Esophagus muscularis mucosa (tissue), 4 donors: Measurements from ENCODE around the gene RASAL2. TPM values are rescaled to one million over a fixed set of nuclear protein-coding genes. Genes with fewer than 3 reads are reported as not detected.
A peak's percentile ranks its signal among the peaks of the same experiment; 100 is the strongest.

ENCODE experiments used
- DNase-seq: peaks from one replicate; pipeline ENCODE4 v3.0.0-alpha.2; 2017; ENCODE audit errors: extremely low spot score
- H3K27ac ChIP-seq, 4 donors: fragments of 200-600 bp; sonication (generic); replicated peaks in 1 of 4; 1 replicate in 3 of 4; 2 replicates in 1 of 4; pipeline ENCODE4 v1.5.1; 2016 to 2019; ENCODE audit warnings: mild to moderate bottlenecking in 1 of 4
- H3K27me3 ChIP-seq, 4 donors: fragments of 200-600 bp; sonication (generic); one replicate each; pipeline versions ENCODE4 v1.5.1 to v1.6.0; 2016 to 2019
- H3K36me3 ChIP-seq, 4 donors: fragments of 200-600 bp; sonication (generic); one replicate each; pipeline ENCODE4 v1.5.1; 2016 to 2019
- H3K4me1 ChIP-seq, 4 donors: fragments of 200-600 bp; sonication (generic); one replicate each; pipeline ENCODE4 v1.5.1; 2016 to 2019
- H3K4me3 ChIP-seq, 4 donors: fragments of 200-600 bp; sonication (generic); 1 replicate in 2 of 4; 2 replicates in 2 of 4; pipeline ENCODE4 v1.5.1; 2016 to 2019; ENCODE audit warnings: mild to moderate bottlenecking in 4 of 4, moderate library complexity in 1 of 4
- H3K9me3 ChIP-seq, 4 donors: fragments of 200-600 bp; sonication (generic); 1 replicate in 3 of 4; 2 replicates in 1 of 4; pipeline ENCODE4 v1.5.1; 2016 to 2019
- EP300 ChIP-seq: sonication (generic); formaldehyde crosslinking; IDR thresholded peaks from one replicate; pipeline ENCODE4 v1.6.1; 2017; ENCODE audit warnings: antibody characterized with exemption
- POLR2A ChIP-seq: fragments of 450-650 bp; IDR thresholded peaks from one replicate; pipeline ENCODE4 v1.6.1; 2017; ENCODE audit warnings: antibody characterized with exemption, moderate library complexity, mild to moderate bottlenecking, low read depth
- POLR2AphosphoS5 ChIP-seq, 2 donors: sonication (generic); formaldehyde crosslinking; IDR thresholded peaks; one replicate each; pipeline ENCODE4 v1.6.1; 2017; ENCODE audit warnings: antibody characterized with exemption in 2 of 2
- WGBS: methylation state at CpG from one replicate; pipeline ENCODE4 v1.1.5; 2018; 5-methylcytosine and 5-hydroxymethylcytosine counted together
- intact Hi-C: fragments of 100-400 bp; cut with DNase I; formaldehyde crosslinking; loops from one replicate; pipeline ENCODE4 v1.15.1; 2023
- total RNA-seq, 4 donors: library from RNA; depleted of rRNA; stranded (reverse); fragments of >200 nt; gene quantifications; one replicate each; pipeline versions ENCODE4 v1.1.0 to v1.2.1, GENCODE V29; 2016
- TF ChIP-seq, protein P1 (sequence below), 3 experiments: fragments of 200-600 bp in 2 of 3; fragments of 450-650 bp in 1 of 3; sonication (generic) in 2 of 3; IDR thresholded peaks; one replicate each; pipeline ENCODE4 v1.5.1; 2017 to 2019; ENCODE audit warnings: antibody characterized with exemption in 3 of 3, mild to moderate bottlenecking in 2 of 3, moderate library complexity in 1 of 3

Gene RASAL2
- total RNA-seq, 4 donors from 2014 or later = 11.6 to 30.0 (median 22.3) TPM

DNA sequence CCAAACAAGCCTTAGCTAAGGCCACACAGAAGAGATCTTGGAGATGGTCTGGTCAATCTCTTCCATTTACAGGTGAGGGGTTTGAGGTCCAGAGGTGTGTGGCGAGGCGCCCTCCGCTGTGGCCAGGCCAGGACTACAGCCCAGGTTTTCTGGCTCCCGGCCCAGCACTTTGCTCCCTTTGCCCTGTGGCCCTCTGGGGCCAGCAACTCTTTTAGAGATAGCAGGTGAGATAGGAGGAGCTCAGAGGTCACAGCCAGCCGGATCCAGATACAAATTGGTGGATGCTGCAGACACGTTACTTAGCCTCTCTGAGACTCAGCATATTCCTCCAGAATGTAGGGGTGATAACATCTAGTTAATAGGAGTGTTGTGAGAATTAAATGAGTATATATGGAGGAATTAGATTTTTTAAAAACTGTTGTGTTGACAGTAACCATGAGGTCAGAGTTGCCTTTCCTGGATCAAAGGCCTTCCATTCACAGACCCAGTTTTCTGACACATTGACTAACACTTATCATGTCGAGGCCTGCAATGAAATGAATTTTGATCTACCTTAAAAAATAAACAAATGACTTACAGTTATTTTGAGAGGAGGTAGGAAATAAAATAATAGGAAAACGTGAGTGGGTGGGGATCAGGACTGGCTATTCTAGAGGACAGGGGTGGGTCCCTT, 435.6 kb downstream of the RASAL2 start:
- WGBS = 95% methylated on average over 7 of the region's 8 CpGs
- intact Hi-C loops = loop anchor here (5.0 kb wide), 1 partner anchor 473 kb away; no protein-coding TSS in a partner anchor
- Histone ChIP-seq H3K27ac (no peak overlapping the region), H3K27me3 (no peaks in the 10 kb centered on the region), H3K9me3 (no peaks in the 10 kb centered on the region), H3K4me3 (no peak overlapping the region), H3K4me1 (peaks cover 0 to 11% (median 7%) of the 10 kb centered on the region in 4 donors), H3K36me3 (no peaks in the 10 kb centered on the region)
- TF ChIP-seq POLR2AphosphoS5 (IDR thresholded peaks at IDR 0.05) = no peak
- TF ChIP-seq, protein P1, sequence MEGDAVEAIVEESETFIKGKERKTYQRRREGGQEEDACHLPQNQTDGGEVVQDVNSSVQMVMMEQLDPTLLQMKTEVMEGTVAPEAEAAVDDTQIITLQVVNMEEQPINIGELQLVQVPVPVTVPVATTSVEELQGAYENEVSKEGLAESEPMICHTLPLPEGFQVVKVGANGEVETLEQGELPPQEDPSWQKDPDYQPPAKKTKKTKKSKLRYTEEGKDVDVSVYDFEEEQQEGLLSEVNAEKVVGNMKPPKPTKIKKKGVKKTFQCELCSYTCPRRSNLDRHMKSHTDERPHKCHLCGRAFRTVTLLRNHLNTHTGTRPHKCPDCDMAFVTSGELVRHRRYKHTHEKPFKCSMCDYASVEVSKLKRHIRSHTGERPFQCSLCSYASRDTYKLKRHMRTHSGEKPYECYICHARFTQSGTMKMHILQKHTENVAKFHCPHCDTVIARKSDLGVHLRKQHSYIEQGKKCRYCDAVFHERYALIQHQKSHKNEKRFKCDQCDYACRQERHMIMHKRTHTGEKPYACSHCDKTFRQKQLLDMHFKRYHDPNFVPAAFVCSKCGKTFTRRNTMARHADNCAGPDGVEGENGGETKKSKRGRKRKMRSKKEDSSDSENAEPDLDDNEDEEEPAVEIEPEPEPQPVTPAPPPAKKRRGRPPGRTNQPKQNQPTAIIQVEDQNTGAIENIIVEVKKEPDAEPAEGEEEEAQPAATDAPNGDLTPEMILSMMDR (IDR thresholded peaks at IDR 0.05) = no peak
- TF ChIP-seq POLR2A = no peak
- TF ChIP-seq EP300 = no peak
- no peak for DNase-seq

DNA sequence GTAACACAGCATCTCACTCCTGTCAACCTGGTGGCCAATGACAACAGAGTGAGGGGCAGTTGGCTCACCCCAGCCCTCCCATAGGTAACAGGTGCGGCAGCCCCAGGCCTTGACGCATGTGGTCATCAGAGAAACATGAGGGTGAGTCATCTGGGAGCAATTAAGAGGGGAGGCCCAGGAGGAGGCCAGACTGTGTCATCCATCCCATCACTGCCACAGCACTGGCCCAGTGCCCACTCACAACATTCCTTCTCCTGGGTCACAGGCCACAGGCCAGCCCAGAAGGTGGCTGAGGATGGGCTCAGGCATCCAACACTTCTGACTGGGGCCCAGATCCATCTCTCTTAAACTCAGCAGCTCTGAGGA, 436.1 kb downstream of the RASAL2 start:
- WGBS = 85% methylated on average over 2 of the region's 2 CpGs
- no peaks in the 10 kb centered on the region for H3K36me3 ChIP-seq
- H3K9me3 ChIP-seq = no peaks in the 10 kb centered on the region
- H3K4me1 ChIP-seq = peaks cover 0 to 11% (median 7%) of the 10 kb centered on the region in 4 donors
- TF ChIP-seq POLR2AphosphoS5 (IDR thresholded peaks at IDR 0.05) = no peak
- H3K4me3 ChIP-seq = no peak overlapping the region
- no peak for DNase-seq
- H3K27me3 ChIP-seq = no peaks in the 10 kb centered on the region
- intact Hi-C loops = loop anchor here (5.0 kb wide), 1 partner anchor 472 kb away; no protein-coding TSS in a partner anchor
- H3K27ac ChIP-seq = no peak overlapping the region

DNA sequence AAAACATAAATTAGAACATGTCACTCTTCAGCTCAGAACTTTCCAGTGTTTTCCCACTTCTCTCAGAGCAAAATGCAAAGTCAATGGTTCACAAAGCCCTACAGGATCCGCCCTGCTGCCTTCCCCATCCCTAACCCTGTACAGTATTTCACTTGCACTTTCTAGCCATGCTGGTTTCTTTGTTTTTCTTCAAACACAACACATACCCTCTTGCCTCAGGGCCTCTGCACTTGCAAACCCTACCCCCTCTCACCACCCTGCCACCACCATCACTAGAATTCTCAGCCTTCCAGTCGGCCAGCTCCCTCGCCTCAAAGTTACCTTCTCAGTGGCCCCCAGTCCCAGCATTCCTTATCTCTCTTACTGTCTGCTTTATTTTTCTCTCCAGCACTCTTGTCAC, 436.6 kb downstream of the RASAL2 start:
- intact Hi-C loops = loop anchor here (5.0 kb wide), 1 partner anchor 472 kb away; no protein-coding TSS in a partner anchor
- Histone ChIP-seq H3K27me3 (no peaks in the 10 kb centered on the region), H3K4me1 (peaks cover 0 to 11% (median 7%) of the 10 kb centered on the region in 4 donors), H3K4me3 (no peak overlapping the region), H3K9me3 (no peaks in the 10 kb centered on the region), H3K27ac (no peak overlapping the region), H3K36me3 (no peaks in the 10 kb centered on the region)
- 93% methylated on average over 3 of the region's 3 CpGs for WGBS
- TF ChIP-seq EP300 (no peak), POLR2AphosphoS5 (IDR thresholded peaks at IDR 0.05) (no peak), POLR2A (no peak)
- TF ChIP-seq, protein P1 (IDR thresholded peaks at IDR 0.05) = no peak
- DNase-seq = no peak

DNA sequence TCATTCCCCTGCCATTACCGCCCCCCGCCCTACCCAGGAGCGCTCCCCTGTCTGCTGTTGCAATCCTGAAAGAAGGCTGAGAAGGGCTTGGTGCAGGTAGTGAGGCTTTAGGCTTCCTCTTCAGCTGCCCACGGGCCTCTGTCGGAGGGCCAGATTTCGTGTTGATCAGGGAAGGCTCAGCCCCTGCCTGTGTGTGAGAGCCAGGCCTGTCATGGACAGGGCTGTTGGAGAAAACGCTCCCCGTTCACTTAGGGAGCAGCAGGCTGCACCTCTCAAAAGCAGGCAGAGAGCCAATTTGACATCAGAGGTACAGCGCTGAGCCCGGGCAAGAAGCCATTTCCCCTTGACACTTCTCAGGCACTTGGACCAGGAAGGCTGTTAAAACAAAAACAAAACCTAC, 438.0 kb downstream of the RASAL2 start:
- no peaks in the 10 kb centered on the region for H3K36me3 ChIP-seq
- intact Hi-C loops = loop anchor here (5.0 kb wide), 1 partner anchor 470 kb away; no protein-coding TSS in a partner anchor

DNA sequence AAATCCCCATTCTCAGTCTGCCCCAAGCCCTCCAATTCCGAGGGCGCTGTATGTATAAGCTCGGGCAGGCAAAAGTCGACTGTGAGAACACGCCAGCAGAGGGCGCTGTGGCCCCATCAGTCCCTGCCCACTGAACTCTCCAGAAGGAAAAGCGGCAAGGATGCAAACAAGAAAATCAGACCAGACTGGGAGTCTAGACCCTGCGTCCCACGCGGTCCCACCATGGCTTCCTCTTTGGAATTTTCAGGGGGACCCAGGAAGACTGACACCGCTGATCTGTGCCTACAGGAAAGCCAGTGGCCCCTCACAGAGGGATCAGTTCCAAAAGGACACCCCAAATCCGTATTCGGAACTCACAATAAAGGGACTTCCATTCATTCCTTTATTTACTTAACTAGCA, 438.5 kb downstream of the RASAL2 start:
- no peak for DNase-seq
- Histone ChIP-seq H3K36me3 (no peaks in the 10 kb centered on the region), H3K9me3 (no peaks in the 10 kb centered on the region), H3K27ac (no peak overlapping the region), H3K4me3 (no peak overlapping the region), H3K27me3 (no peaks in the 10 kb centered on the region), H3K4me1 (peaks cover 9 to 18% (median 13%) of the 10 kb centered on the region in 4 donors)
- TF ChIP-seq POLR2AphosphoS5 (IDR thresholded peaks at IDR 0.05) (no peak), EP300 (no peak), POLR2A (no peak)
- TF ChIP-seq, protein P1 (IDR thresholded peaks at IDR 0.05) = peak; percentile 78 to 89 (median 87)
- WGBS = 30% methylated on average over 9 of the region's 13 CpGs
- intact Hi-C loops = loop anchor here (5.0 kb wide), 1 partner anchor 470 kb away; no protein-coding TSS in a partner anchor

More for the DNA sequence above, 438.0 kb downstream of the RASAL2 start:
- Histone ChIP-seq H3K4me1 (peaks cover 7 to 13% (median 10%) of the 10 kb centered on the region in 4 donors), H3K27me3 (no peaks in the 10 kb centered on the region), H3K9me3 (no peaks in the 10 kb centered on the region), H3K4me3 (no peak overlapping the region), H3K27ac (no peak overlapping the region)
- TF ChIP-seq POLR2A (no peak), EP300 (no peak)
- 57% methylated on average over 5 of the region's 10 CpGs for WGBS
- no peak for DNase-seq
